HG03469 (cell line): ENCODE results near the gene CYB561A3.
A peak's percentile ranks its signal among the peaks of the same experiment; 100 is the strongest.

ENCODE experiments used
- ATAC-seq: cut with Tn5 transposase; IDR thresholded peaks from one replicate; pipeline ENCODE4 v1.9.1; 2021; ENCODE audit warnings: mild to moderate bottlenecking, moderate library complexity, moderate number of reproducible peaks; ENCODE audit not compliant: unreplicated experiment

The CYB561A3 gene

GRCh38 chr11:61345954-61346843 lies 15.5 kb downstream of the CYB561A3 start:
- ATAC-seq: no peak

GRCh38 chr11:61345170-61345610 lies 16.5 kb downstream of the CYB561A3 start:
- no peak for ATAC-seq

DNA sequence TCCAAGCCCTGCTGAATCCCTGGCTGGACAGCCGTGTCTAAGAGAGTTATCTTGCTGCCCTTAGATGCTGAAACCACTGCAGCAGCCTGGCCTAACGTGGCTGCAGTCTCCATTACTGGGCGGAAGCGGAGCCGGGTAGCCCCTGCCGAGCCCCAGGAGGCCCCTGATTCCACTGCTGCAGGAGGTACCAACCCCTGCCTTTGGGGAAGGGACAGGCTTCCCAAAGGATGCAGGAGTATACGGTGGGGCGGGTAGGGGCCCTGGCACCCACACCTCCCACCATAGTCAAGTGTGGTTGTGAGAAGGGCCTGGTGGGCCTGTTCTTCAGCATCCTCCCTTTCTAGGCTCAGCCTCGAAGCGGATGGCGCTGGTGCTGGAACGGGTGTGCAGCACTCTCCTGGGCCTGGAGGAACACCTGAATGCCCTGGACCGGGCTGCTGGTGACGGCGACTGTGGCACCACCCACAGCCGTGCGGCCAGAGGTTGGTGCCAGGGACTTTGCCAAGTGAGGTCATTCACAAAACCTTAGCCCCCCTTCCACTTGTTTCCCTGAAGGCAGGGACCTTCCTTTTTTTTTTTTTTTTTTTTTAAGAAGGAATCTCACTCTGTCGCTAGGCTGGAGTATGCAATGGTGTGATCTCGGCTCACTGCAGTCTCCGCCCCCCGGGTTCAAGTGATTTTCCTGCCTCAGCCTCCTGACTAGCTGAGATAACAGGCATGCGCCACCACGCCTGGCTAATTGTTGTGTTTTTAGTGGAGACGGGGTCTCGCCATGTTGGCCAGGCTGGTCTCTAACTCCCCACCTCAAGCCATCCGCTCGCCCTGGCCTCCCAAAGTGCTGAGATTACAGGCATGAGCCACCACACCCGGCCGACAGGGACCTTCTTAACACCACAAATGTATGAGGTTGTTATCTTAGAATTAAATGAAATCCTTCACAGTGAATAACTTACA lies 17.6 kb downstream of the CYB561A3 start:
- no peak for ATAC-seq

DNA sequence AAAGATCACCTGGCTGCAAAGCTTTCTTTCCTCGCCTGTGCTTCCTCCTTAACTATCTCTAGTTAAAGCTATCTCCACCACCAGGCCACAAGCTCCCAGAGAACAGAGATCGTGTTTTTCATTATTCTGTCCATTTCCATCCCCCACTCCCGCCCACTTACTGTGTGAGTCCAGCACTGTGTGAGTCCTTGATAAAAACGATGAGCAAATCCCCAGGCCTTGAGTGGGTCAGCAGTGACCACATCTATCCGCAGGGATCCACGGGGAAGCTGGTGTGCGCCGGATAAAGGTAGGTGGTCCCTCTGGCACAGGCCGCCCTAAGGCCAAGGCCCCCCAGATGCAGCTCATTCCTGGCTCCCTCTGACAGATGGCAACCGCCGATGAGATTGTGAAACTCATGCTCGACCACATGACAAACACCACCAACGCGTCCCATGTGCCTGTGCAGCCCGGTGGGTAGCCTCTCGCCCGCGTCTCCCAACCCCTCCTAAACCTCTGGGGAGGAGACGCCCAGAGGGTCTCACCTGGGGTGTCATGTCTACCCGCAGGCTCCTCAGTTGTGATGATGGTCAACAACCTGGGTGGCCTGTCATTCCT lies 19.4 kb downstream of the CYB561A3 start:
- no peak for ATAC-seq

- no peak for ATAC-seq
Observed at GRCh38 chr11:61341706-61342105, 20.0 kb downstream of the CYB561A3 start.

GRCh38 chr11:61340979-61341378 lies 20.7 kb downstream of the CYB561A3 start:
- ATAC-seq: no peak

- no peak for ATAC-seq
Observed at GRCh38 chr11:61339490-61339878, 22.2 kb downstream of the CYB561A3 start.

GRCh38 chr11:61338783-61339489 lies 22.7 kb downstream of the CYB561A3 start:
- ATAC-seq: no peak

GRCh38 chr11:61337706-61338470 lies 23.8 kb downstream of the CYB561A3 start:
- ATAC-seq: no peak

DNA sequence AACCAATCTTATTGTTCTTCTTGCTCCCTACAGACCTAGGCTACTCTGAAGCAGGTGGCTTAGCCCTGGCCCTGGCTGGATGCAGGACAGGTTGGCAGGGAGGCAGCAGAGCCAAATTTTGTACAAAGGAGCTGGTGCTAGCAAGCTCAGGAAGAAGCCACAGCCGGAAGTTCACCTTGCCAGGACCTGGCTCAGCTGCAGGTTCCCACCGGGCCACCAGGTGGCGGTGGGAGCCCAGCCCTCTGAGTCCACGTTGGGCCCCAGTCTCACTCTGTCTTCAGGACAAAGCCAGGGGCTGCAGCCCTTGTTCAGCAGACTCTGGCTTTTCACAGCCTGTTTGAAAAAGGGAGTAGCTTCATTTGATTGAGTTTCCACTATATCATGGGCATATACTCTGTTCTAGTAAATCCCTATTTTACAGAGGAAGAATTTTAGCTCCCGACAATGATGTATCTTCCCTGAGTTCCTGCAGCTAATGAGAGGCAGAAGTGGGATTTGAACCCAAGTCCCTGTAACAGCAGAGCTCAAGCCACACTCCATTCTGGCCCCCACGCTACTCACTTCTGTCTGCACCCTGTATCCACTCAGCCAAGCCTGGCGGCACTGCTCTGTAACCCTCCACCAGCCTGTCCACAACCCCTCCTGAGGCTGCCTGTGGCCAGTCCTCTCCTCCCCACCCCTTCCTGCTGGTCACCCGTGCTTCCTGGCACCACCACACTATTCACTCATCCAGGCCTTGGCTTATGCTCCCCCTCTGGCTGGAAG lies 25.3 kb downstream of the CYB561A3 start:
- ATAC-seq: peak; percentile 34

- ATAC-seq: no peak
Observed at GRCh38 chr11:61335355-61335710, 26.3 kb downstream of the CYB561A3 start.

- no peak for ATAC-seq
Observed at GRCh38 chr11:61334434-61335354, 27.0 kb downstream of the CYB561A3 start.

- ATAC-seq: no peak
Observed at GRCh38 chr11:61333550-61334433, 27.9 kb downstream of the CYB561A3 start.

GRCh38 chr11:61332797-61333549 lies 28.7 kb downstream of the CYB561A3 start, which contains the start of the genes DDB1 and TKFC:
TSS of gene DDB1 (minus strand) at chr11:61333105. CDS start at chr11:61332968, 137 bp downstream.
TSS of gene TKFC (plus strand) at chr11:61333228. CDS start at chr11:61334729, 1,501 bp downstream.
- ATAC-seq: peak; percentile 77

DNA sequence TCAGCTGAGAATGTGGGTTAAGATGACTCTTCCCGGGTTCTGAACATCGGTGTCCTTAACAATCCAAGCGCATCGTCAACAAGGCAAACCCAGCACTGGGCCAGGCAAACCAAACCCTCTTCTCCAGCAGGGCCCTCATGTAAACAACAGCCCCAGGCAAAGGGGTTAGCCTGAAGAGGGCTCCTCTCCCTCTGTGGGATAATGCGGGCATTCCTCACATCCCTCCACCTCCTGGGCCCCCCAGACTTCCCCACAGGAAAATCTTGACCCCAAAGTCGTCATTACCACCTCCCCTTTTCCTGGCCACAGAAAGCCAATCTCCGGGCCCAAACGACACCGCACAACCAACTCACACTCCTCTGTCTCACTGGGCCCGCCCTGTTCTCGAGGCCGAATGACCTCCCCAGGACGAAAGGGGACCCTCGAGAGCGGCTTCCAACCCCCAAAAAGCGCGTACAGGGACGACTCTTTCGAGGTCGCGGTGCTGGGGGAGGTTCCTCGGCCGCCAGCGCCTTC lies 29.3 kb downstream of the CYB561A3 start:
- ATAC-seq: no peak

- ATAC-seq: no peak
Observed at GRCh38 chr11:61331651-61332050, 30.0 kb downstream of the CYB561A3 start.
